Measurements from ENCODE around the gene SDS. TPM values are rescaled to one million over a fixed set of nuclear protein-coding genes. Genes with fewer than 3 reads are reported as not detected.

Gene SDS
- total RNA-seq, 1 donor from 2014 or later, result not detected

- Histone ChIP-seq H2AFZ (ENCODE audit: low read depth, low read length) (no peak overlapping the region), H3K36me3 (ENCODE audit: insufficient read depth, low read length) (peaks cover 2% of the 10 kb centered on the region), H3K27me3 (ENCODE audit: insufficient read depth, low read length) (peaks cover 4% of the 10 kb centered on the region), H3K4me1 (ENCODE audit: insufficient read depth, low read length) (no peaks in the 10 kb centered on the region), H3K4me2 (ENCODE audit: low read length) (no peak overlapping the region), H4K20me1 (ENCODE audit: insufficient read depth, low read length) (no peaks in the 10 kb centered on the region), H3K9me3 (ENCODE audit: insufficient read depth, low read depth, low read length) (no peaks in the 10 kb centered on the region), H3K9ac (ENCODE audit: low read length) (no peak overlapping the region), H3K79me2 (ENCODE audit: insufficient read depth, low read length) (no peaks in the 10 kb centered on the region), H3K27ac (ENCODE audit: low read depth, low read length) (no peak overlapping the region), H3K4me3 (ENCODE audit: insufficient read depth, low read depth, low read length) (no peak overlapping the region)
- H3K4me3 Mint-ChIP-seq (ENCODE audit: unreplicated experiment), result no peak overlapping the region
- peaks cover 10% of the 10 kb centered on the region for H3K27me3 Mint-ChIP-seq (ENCODE audit: low read depth, unreplicated experiment)
- no peak overlapping the region for H3K27ac Mint-ChIP-seq (ENCODE audit: unreplicated experiment)
- no peak for TF ChIP-seq CTCF (IDR thresholded peaks at IDR 0.05; ENCODE audit: insufficient read depth, low read depth, low read length)
- no peak for TF ChIP-seq EZH2 (IDR thresholded peaks at IDR 0.05; ENCODE audit: insufficient read depth, low read length)
- H3K4me1 Mint-ChIP-seq (ENCODE audit: low read depth, unreplicated experiment), result no peaks in the 10 kb centered on the region
- H3K9me3 Mint-ChIP-seq (ENCODE audit: unreplicated experiment), result no peaks in the 10 kb centered on the region
- FAIRE-seq (no peak), DNase-seq (ENCODE audit: low read depth) (no peak)
- peaks cover 13% of the 10 kb centered on the region for H3K36me3 Mint-ChIP-seq (ENCODE audit: low read depth, unreplicated experiment)
Observed at GRCh38 chr12:113392520-113392919, 11.2 kb downstream of the SDS start.

- Histone ChIP-seq H3K79me2 (ENCODE audit: insufficient read depth, low read length) (no peaks in the 10 kb centered on the region), H3K27me3 (ENCODE audit: insufficient read depth, low read length) (peaks cover 1% of the 10 kb centered on the region), H3K9ac (ENCODE audit: low read length) (no peak overlapping the region), H3K9me3 (ENCODE audit: insufficient read depth, low read depth, low read length) (no peaks in the 10 kb centered on the region), H3K36me3 (ENCODE audit: insufficient read depth, low read length) (peaks cover 5% of the 10 kb centered on the region), H3K27ac (ENCODE audit: low read depth, low read length) (no peak overlapping the region), H3K4me2 (ENCODE audit: low read length) (no peak overlapping the region), H4K20me1 (ENCODE audit: insufficient read depth, low read length) (no peaks in the 10 kb centered on the region), H3K4me3 (ENCODE audit: insufficient read depth, low read depth, low read length) (no peak overlapping the region), H3K4me1 (ENCODE audit: insufficient read depth, low read length) (no peaks in the 10 kb centered on the region), H2AFZ (ENCODE audit: low read depth, low read length) (no peak overlapping the region)
- no peak overlapping the region for H3K27ac Mint-ChIP-seq (ENCODE audit: unreplicated experiment)
- peaks cover 5% of the 10 kb centered on the region for H3K27me3 Mint-ChIP-seq (ENCODE audit: low read depth, unreplicated experiment)
- H3K4me3 Mint-ChIP-seq (ENCODE audit: unreplicated experiment), result no peak overlapping the region
- DNase-seq (ENCODE audit: low read depth), result no peak
- H3K4me1 Mint-ChIP-seq (ENCODE audit: low read depth, unreplicated experiment), result no peaks in the 10 kb centered on the region
- FAIRE-seq, result no peak
- H3K36me3 Mint-ChIP-seq (ENCODE audit: low read depth, unreplicated experiment), result peaks cover 15% of the 10 kb centered on the region
- TF ChIP-seq CTCF (IDR thresholded peaks at IDR 0.05; ENCODE audit: insufficient read depth, low read depth, low read length) (no peak), EZH2 (IDR thresholded peaks at IDR 0.05; ENCODE audit: insufficient read depth, low read length) (no peak)
- no peaks in the 10 kb centered on the region for H3K9me3 Mint-ChIP-seq (ENCODE audit: unreplicated experiment)
Observed at GRCh38 chr12:113391650-113392337, 11.9 kb downstream of the SDS start.

- no peaks in the 10 kb centered on the region for H3K9me3 ChIP-seq (ENCODE audit: insufficient read depth, low read depth, low read length)
- H3K27ac ChIP-seq (ENCODE audit: low read depth, low read length), result no peak overlapping the region
- Mint-ChIP-seq H3K9me3 (ENCODE audit: unreplicated experiment) (no peaks in the 10 kb centered on the region), H3K4me1 (ENCODE audit: low read depth, unreplicated experiment) (no peaks in the 10 kb centered on the region), H3K27me3 (ENCODE audit: low read depth, unreplicated experiment) (peaks cover 5% of the 10 kb centered on the region), H3K27ac (ENCODE audit: unreplicated experiment) (no peak overlapping the region), H3K36me3 (ENCODE audit: low read depth, unreplicated experiment) (peaks cover 15% of the 10 kb centered on the region), H3K4me3 (ENCODE audit: unreplicated experiment) (no peak overlapping the region)
- no peak overlapping the region for H3K4me2 ChIP-seq (ENCODE audit: low read length)
- H3K36me3 ChIP-seq (ENCODE audit: insufficient read depth, low read length), result peaks cover 5% of the 10 kb centered on the region
- H4K20me1 ChIP-seq (ENCODE audit: insufficient read depth, low read length), result no peaks in the 10 kb centered on the region
- H2AFZ ChIP-seq (ENCODE audit: low read depth, low read length), result no peak overlapping the region
- H3K4me3 ChIP-seq (ENCODE audit: insufficient read depth, low read depth, low read length), result no peak overlapping the region
- FAIRE-seq, result no peak
- H3K27me3 ChIP-seq (ENCODE audit: insufficient read depth, low read length), result no peaks in the 10 kb centered on the region
- no peak for DNase-seq (ENCODE audit: low read depth)
- H3K9ac ChIP-seq (ENCODE audit: low read length), result no peak overlapping the region
- H3K79me2 ChIP-seq (ENCODE audit: insufficient read depth, low read length), result no peaks in the 10 kb centered on the region
- TF ChIP-seq EZH2 (IDR thresholded peaks at IDR 0.05; ENCODE audit: insufficient read depth, low read length) (no peak), CTCF (IDR thresholded peaks at IDR 0.05; ENCODE audit: insufficient read depth, low read depth, low read length) (no peak)
- H3K4me1 ChIP-seq (ENCODE audit: insufficient read depth, low read length), result no peaks in the 10 kb centered on the region
Observed at GRCh38 chr12:113391145-113391544, 12.5 kb downstream of the SDS start.
